ENCODE measurements around the gene TRAF1.

GRCh38 chr9:120946259-120946658, 19.7 kb upstream of the TRAF1 start:
- TF ChIP-seq CTCF (conservative IDR thresholded peaks at IDR 0.05 in 1 of 2, IDR thresholded peaks at IDR 0.05 in 1 of 2; ENCODE audit: low read depth in 1 of 2, low read length in 2 of 2) (no peak), EZH2 (IDR thresholded peaks at IDR 0.05; ENCODE audit: low read length, missing control alignments) (no peak)
